Measurements from ENCODE around the gene MOB2.

DNA sequence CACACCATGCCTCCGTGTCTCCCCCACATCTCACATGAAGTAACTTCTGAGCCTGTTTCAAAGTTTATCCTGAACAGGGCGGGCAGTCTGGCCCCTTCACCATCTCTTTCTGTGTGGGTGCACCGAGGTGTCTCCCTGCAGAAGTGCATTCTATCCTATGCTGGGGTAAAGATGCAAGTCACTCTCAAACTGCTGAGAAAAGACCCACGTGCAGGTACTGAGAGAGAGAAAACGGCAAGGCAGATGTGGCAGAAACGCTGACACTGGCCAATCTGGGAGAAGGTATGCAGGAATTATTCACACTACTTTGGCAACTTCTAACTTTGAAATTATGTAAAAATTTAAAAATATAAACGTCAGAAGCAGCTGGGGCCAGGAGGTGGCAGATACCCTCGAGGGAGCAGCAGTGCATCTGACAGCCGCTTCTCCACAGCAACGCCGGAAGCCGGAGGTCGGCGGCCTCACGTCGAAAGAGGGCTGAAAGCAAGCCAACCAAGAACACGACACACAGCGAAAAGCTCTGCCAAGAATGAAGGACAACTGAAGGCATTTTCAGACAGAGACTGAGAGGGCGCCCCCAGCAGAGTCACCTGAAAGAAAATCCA is 34.2 kb upstream of the MOB2 start:
- TF ChIP-seq, protein P1, sequence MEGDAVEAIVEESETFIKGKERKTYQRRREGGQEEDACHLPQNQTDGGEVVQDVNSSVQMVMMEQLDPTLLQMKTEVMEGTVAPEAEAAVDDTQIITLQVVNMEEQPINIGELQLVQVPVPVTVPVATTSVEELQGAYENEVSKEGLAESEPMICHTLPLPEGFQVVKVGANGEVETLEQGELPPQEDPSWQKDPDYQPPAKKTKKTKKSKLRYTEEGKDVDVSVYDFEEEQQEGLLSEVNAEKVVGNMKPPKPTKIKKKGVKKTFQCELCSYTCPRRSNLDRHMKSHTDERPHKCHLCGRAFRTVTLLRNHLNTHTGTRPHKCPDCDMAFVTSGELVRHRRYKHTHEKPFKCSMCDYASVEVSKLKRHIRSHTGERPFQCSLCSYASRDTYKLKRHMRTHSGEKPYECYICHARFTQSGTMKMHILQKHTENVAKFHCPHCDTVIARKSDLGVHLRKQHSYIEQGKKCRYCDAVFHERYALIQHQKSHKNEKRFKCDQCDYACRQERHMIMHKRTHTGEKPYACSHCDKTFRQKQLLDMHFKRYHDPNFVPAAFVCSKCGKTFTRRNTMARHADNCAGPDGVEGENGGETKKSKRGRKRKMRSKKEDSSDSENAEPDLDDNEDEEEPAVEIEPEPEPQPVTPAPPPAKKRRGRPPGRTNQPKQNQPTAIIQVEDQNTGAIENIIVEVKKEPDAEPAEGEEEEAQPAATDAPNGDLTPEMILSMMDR (IDR thresholded peaks at IDR 0.05; ENCODE audit: insufficient read depth, low read length, poor library complexity, severe bottlenecking) = peak; percentile 26
- no peak for TF ChIP-seq EZH2phosphoT487 (conservative IDR thresholded peaks at IDR 0.05; ENCODE audit: low read length)
